Brain microvascular endothelial cell (primary cell): Measurements from ENCODE around the gene UTP11.

ENCODE experiments used
- DNase-seq: peaks from one replicate; pipeline ENCODE4 v3.0.0-alpha.2; 2020
- H3K27ac ChIP-seq: fragments of 250-450 bp; sonication (Bioruptor Pico); 2 replicates; pipeline ENCODE4 v1.5.1; 2020; ENCODE audit warnings: mild to moderate bottlenecking, moderate library complexity
- H3K27me3 ChIP-seq: fragments of 250-450 bp; sonication (Bioruptor Pico); replicated peaks from 2 replicates; pipeline ENCODE4 v1.5.1; 2020; ENCODE audit warnings: mild to moderate bottlenecking
- H3K36me3 ChIP-seq: fragments of 250-450 bp; sonication (Bioruptor Pico); replicated peaks from 2 replicates; pipeline ENCODE4 v1.5.1; 2020; ENCODE audit warnings: mild to moderate bottlenecking
- H3K4me3 ChIP-seq: 2 replicates; pipeline ENCODE4 v1.5.1; 2011; ENCODE audit warnings: low read depth, mild to moderate bottlenecking, control low read depth, low read length, moderate library complexity
- CTCF ChIP-seq: IDR thresholded peaks from 2 replicates; pipeline ENCODE4 v1.5.1; 2011; ENCODE audit warnings: low read depth, mild to moderate bottlenecking, moderate library complexity, low read length, control low read depth, inconsistent platforms; ENCODE audit errors: missing control alignments
- in situ Hi-C: cut with HindIII; loops from 2 replicates; pipeline ENCODE4 v1.10.0; 2017; ENCODE audit warnings: low sequenced_read_pairs, low pct_ligation_motif_present

The UTP11 gene

GRCh38 chr1:38021969-38022368 lies 9.4 kb downstream of the UTP11 start:
- TF ChIP-seq CTCF = no peak
- in situ Hi-C loops = no loop called here
- Histone ChIP-seq H3K27ac (no peak overlapping the region), H3K4me3 (no peak overlapping the region), H3K27me3 (no peaks in the 10 kb centered on the region), H3K36me3 (peaks cover 82% of the 10 kb centered on the region)
- DNase-seq = no peak

GRCh38 chr1:38022810-38023209 lies 10.3 kb downstream of the UTP11 start:
- peaks cover 75% of the 10 kb centered on the region for H3K36me3 ChIP-seq

GRCh38 chr1:38025233-38025632 lies 12.7 kb downstream of the UTP11 start:
- Histone ChIP-seq H3K27ac (no peak overlapping the region), H3K36me3 (peaks cover 53% of the 10 kb centered on the region), H3K4me3 (no peak overlapping the region), H3K27me3 (no peaks in the 10 kb centered on the region)
- DNase-seq = no peak
- in situ Hi-C loops = loop anchor here (25.0 kb wide), 1 partner anchor 787 kb away; no protein-coding TSS in a partner anchor
- TF ChIP-seq CTCF = no peak

More at GRCh38 chr1:38022810-38023209, 10.3 kb downstream of the UTP11 start:
- H3K27ac ChIP-seq = no peak overlapping the region
- in situ Hi-C loops = no loop called here
- TF ChIP-seq CTCF = no peak
- no peaks in the 10 kb centered on the region for H3K27me3 ChIP-seq
- DNase-seq = no peak
- no peak overlapping the region for H3K4me3 ChIP-seq

- no peaks in the 10 kb centered on the region for H3K27me3 ChIP-seq
- DNase-seq = no peak
- no peak overlapping the region for H3K4me3 ChIP-seq
- H3K36me3 ChIP-seq = peaks cover 49% of the 10 kb centered on the region
- H3K27ac ChIP-seq = no peak overlapping the region
- in situ Hi-C loops = loop anchor here (25.0 kb wide), 1 partner anchor 787 kb away; no protein-coding TSS in a partner anchor
- no peak for TF ChIP-seq CTCF
Measured at GRCh38 chr1:38025664-38026063, 13.1 kb downstream of the UTP11 start.

GRCh38 chr1:38026592-38027200 lies 14.2 kb downstream of the UTP11 start:
- Histone ChIP-seq H3K27me3 (no peaks in the 10 kb centered on the region), H3K4me3 (no peak overlapping the region), H3K36me3 (peaks cover 40% of the 10 kb centered on the region), H3K27ac (no peak overlapping the region)
- peak; percentile 84 for TF ChIP-seq CTCF
- in situ Hi-C loops = loop anchor here (25.0 kb wide), 1 partner anchor 786 kb away; no protein-coding TSS in a partner anchor
- DNase-seq = no peak
